GM18868 (cell line): ENCODE results near the gene EML5.

Source experiments
- ATAC-seq: cut with Tn5 transposase; IDR thresholded peaks from one replicate; pipeline ENCODE4 v1.9.1; 2021; ENCODE audit warnings: mild to moderate bottlenecking, moderate library complexity; ENCODE audit not compliant: unreplicated experiment

The EML5 gene

DNA sequence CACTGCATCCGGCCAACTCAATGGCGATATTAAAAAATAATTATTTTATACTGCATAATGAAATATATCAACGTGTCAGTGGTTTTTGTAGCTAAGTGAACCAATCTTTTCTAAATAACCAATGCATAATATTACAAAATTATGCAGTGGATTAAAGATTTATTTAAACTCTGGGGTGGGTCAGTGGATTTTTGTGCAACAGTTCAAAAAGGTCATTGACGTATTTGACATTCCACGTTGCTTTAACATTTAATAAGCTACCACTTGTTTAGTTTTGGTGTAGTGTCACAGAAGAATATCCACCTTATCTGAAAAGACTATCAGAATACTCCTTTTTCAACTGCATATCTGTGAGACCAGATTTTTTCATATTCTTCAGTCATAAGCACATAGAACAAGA is 227.3 kb downstream of the EML5 start:
- ATAC-seq, result no peak

DNA sequence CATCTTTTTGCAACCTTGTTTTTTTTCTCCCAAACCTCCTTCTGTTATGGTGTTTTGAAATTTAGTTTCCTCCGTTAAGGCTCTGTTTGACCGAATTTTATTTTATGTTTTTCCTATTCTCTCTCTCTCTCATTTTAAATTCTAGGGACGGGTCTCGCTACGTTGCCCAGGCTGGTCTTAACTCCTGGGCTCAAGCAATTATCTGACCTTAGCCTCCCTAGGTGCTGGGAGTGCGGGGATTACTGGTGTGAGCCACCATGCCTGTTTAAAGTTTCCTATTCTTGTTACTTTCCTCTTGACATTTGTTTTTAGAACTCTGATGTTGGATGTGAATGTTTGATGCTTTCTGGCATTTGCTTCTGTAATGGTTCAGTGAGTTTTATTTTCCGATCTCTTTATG is 228.9 kb downstream of the EML5 start:
- no peak for ATAC-seq

DNA sequence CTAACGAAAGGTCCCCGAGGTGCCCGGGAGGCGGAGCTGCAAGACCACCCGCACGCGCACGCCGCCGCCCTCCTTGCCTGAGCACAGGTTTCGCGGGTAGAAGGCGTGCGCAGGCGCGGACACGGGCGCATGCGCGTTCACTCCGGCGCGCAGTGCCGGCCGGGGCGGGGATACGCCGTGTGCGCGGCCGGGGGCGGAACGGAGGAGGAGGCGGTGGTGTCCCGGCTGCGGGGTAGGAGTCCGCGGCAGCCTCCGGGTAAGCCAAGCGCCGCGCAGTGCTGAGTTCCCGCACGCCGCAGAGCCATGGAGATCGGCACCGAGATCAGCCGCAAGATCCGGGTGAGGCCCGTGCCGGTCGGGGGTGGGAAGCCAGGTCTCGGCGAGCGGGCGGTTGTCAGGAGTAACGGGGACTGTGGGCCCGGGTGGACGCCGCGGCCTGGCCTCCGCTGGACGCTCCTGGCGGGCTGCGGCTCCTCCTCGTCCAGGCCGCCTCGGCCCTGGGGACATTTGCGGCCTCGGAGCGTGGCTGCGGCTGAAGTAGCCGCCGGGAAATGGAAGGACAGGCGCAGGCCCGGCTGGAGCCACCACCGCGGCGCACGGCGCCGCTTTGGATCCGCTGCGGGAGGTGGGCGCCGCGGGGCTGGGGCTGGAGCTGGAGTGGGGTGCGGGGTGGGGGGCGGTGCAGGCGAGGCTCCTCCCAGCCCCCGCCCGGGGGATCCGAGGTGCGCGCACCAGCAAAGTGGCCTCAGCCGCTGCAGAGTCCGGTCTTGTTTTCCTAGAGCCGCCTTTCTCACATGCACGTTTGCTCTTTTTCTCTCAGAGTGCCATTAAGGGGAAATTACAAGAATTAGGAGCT is 229.7 kb downstream of the EML5 start, which contains the start of gene ZC3H14:
Gene ZC3H14 (plus strand): TSS at position 207 of the 856 bp plus-strand sequence. CDS start 97 bp downstream, at position 304.
- peak; percentile 94 for ATAC-seq

DNA sequence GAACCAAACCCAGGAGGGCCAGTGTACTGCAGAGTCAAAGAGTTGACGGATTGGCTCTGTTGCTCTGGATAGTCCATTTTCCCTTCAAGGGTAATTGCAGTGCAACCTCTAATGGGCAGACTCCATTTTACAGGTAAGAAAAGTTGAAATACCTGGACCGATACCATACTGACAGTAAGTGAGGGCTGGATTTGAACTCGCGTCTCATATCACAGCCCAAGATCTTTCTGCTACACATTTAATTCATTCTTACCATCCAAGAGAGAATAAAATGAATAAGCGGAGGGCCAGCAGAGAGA is 230.3 kb downstream of the EML5 start:
- ATAC-seq, result no peak
